ENCODE data around the gene TUBA1B.

Gene TUBA1B

DNA sequence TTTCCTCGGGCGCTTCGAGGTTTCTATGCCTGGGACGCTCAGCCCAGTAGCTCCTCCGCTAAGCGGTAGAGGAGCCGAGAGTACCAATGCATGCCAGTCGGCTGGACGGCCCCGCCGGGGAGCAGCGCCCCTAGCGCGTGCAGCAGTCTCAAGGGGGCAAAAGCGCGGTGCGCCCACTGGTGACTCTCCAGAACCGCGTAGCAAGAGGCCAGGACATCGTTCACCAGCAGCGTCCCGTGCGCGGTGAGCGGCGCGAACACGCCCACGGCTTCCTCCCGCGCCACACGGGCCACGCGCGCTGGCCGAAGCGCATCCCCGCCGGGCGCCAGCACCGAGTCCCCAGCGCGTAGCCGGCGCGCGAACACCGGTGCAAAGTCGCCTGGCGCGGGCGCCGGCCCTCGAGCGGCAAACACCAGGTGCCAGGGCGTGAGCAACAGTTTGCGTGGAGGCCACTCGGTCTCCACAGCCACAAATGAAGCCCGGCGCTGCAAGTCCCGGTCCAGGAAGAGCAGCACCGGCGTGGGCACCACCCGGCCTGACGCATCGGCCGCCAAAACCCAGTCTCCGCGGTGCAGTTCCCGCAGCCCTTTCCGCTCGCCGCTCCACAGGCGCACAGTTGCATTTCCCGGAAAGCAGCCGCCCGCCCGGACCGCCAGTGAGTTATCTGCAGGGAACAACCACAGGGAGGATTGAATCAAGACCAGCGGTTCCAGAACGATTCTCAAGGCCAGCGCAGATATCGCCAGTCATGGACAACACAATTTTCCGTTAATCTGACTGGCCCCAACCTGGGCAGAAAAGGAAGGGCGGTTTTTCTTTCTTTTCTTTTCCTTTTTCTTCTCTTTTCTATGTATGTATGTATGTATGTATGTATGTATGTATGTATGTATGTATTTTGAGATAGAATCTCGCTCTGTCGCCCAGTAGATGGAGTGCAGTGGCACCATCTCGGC lies 41.1 kb downstream of the TUBA1B start:
- DNase-seq = peak in 5 of 14 donors; percentile 22 to 49 (median 26)

- DNase-seq = no peak
Observed at GRCh38 chr12:49088932-49089330, 42.3 kb downstream of the TUBA1B start.

- DNase-seq = peak in 12 of 14 donors; percentile 38 to 89 (median 70)
Observed at GRCh38 chr12:49088150-49088931, 42.9 kb downstream of the TUBA1B start.

DNA sequence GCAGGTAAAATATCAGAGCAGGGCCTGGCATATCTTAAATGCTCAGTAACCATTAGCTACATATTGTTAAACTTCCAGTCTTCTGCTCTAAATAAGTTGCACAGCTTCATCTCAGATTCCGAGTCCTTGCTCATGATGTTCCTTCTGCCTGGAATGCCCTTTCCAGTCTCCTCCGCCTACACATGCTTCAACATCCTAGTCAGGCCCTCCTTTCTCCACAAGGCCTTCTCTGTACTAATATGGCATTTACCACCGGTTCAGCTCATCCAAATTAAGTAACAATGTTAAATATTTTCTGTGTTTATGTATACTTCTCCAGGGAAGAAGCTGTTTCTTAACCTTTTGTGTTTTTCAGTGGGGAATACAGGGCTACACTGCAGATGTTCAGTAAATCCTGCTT lies 45.1 kb downstream of the TUBA1B start:
- no peak for DNase-seq

GRCh38 chr12:49084438-49084837 lies 46.8 kb downstream of the TUBA1B start:
- DNase-seq = no peak

DNA sequence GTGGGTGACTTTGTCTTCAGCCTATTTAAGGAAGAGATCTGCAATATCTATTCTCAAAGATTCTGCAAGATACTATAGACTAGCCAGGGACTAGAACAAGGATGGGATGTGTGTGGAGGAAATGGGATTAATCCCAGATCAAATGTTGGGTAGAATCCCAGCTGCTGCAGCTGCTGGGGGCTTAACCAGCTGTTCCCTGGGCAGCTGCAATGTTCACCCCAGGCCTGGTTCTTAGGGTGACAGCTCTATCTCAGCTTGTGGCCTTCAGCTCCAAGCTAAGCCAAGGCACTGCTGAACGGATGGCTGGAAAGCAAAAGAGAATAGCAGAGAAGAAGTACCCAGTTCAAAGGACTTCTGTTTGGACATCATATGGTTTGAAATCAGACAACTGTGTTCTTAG lies 51.4 kb downstream of the TUBA1B start:
- DNase-seq = no peak

All from C1 segment of cervical spinal cord (tissue), 14 donors.